ENCODE measurements around the gene WNT9A.
"Not testable (repeated sequence)": the region's sequence is repeated elsewhere in the genome, so short reads cannot be mapped to it uniquely, and the experiment has no call there.

Gene WNT9A

DNA sequence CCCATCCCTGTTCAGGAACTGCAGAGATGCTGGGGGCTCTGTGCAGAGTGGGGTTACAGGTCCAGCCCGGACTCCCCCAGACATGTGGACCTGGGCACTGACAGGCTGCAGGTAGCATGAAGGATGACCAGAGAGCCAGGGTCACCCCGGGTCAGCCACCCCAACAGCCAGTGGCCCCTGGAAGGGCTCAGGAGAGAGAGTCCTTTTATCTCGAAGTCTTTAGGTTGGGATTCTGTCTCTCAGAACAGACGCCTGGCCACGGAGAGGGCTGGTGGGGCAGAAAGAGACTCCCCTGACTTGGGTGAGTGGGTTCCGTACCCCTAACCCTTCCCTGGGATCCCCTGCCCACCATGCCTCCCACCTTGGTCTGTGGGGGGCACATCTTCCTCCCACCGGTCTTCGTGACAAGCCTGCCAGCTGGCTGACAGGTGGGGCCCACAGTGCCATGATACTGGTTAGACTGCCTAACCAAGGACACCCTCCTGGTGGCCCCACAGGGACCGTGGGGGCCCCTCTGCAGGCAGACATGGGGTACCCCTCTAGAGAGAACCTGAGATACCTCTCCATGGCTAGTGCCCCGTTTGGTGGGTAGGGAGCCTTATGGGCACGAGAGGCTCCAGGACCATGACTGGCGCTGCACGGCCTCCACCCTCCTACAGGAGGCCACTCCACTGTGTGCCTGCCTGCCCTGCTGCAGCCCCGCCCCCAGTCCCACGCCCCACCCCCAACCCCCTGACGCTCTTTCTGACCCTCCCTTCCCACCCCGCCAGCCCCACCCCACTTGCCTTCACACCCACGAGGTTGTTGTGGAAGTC is 24.2 kb downstream of the WNT9A start:
- DNase-seq: no peak

- no peak for DNase-seq
These were observed 25.0 kb downstream of the WNT9A start for GRCh38 chr1:227922501-227923352.

GRCh38 chr1:227921461-227922185 is 26.1 kb downstream of the WNT9A start:
- no peak for DNase-seq

- no peak for DNase-seq
These were observed 26.8 kb downstream of the WNT9A start for GRCh38 chr1:227920896-227921295.

GRCh38 chr1:227920426-227920825 is 27.3 kb downstream of the WNT9A start:
- DNase-seq: no peak

DNA sequence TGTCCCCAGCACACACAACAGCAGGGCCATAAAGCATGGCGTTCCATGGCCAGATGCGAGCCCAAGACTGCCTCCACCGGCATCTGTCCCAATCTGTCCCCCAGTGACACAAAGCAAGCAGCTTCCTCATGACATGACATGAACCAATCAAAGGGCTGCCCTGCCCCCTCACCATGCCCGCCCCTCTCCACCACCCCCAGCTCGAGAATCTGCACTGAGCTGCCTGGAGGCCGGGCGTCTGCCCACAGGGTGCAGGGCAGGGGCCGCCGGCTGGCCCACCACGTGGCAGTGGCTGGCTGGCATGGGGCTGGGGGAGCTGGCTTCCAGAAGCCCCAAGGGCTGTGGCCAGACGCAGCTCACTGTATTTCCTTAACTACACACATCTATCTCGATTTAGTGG is 27.8 kb downstream of the WNT9A start:
- DNase-seq: no peak

- DNase-seq: no peak
These were observed 29.0 kb downstream of the WNT9A start for GRCh38 chr1:227918736-227919135.

- no peak for DNase-seq
These were observed 29.5 kb downstream of the WNT9A start for GRCh38 chr1:227918083-227918700.

GRCh38 chr1:227917081-227917950 is 30.4 kb downstream of the WNT9A start:
- DNase-seq: no peak

DNA sequence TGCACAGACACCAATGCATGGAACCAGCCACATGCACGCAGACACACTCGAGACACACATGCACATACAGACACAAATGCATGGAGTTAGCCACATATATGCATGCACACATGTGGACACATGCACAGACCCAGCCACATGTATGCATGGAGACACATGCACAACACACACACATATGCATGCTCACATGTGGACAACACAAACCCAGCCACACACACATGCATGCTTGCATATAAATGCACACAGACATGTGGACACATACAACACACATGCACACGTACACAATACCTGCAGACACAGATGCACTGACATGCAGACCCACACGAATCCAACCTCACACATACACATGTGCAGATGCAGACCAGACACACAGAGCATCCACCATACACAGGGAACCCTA is 31.1 kb downstream of the WNT9A start:
- no peak for DNase-seq

DNA sequence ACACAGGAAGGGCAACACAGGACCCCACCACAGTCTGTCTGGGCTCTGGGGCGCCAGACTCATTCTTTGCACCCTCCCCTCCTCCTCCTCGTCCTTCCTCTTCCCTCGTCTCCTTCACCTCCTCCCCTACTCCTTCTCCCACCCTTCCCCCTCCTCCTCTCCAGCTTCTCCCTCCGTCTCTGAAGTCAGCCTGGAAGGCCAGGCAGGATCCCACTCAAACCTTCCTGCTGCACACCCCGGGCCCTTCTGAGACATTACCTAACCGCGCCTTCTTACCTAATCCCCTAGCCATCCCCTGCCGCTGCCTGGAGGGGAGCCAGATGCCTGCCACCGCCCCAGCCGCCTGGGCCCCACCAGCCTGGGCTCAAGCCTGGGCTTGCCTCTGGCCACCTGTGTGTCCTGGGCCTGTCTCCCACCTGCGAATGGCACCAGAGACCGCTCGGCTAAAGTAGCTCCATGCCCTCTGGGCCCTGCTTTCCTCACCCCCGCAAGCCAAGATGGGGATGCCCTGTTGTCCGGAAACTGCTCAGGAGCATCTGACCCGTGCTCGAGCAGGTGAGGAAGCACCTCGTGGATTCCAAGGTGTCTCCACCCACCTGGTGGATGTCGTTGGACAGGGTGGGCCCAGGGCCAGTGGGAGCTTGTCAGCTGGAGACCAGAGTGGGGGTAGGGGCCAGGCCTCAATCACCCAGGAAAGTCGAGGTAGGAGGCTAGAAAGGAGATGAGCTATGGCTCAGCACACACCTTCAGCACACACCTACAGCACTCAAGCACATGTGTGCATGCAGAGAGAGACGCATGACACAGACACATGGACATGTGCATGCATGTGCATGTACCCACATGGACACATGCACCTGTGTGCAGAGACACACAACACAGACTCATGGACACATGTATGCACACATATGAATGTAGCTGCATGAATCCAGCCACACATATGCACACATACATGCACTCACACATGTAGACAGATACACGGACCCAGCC is 31.9 kb downstream of the WNT9A start:
- no peak for DNase-seq

- no peak for DNase-seq
These were observed 32.8 kb downstream of the WNT9A start for GRCh38 chr1:227914801-227915563.

DNA sequence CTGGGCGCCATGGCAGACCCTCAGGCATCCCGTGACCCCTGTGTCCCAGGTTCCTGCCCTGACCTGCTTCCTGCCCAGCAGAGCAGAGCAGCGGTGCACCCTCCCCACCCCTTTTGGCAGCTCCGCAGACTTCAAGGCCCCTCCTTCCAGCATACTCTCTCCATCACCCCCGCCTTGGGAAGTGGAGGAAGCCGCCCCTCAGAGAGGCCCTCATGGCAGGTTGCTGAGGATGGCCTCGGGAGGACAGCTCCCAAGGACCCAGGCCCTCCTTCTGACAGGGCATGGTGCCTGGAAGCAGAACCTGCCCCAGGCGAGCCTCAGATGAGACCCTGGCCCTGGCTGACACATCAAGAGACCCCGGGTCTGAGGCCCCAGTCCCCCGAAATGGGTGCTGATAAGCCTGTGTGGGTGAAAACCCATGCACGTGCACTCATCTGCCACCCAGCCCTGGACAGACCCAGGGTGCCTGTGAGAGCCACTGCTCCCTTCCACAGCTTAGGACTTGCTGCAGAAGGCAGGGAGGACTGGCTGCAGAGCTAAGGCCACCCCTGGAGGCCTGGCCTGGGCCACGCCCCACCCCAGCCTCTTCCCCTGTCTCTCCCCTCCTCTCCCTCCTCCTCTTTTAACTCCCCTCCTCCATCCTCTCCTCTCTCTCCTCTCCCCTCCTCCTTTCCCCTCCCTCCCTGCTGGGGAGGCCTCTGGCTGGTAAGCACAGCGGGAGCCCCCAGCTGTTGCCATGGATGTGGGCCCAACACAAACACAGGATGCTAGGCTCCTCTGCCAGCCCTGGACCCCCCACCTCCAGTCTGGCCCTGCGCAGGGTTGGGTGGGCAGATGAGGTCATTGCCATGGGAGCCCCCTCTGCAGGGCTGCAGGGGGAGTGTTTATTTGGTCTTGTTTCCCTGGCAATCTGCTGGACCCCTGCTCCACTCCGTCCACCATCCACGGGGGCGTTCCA is 33.7 kb downstream of the WNT9A start:
- DNase-seq: no peak

DNA sequence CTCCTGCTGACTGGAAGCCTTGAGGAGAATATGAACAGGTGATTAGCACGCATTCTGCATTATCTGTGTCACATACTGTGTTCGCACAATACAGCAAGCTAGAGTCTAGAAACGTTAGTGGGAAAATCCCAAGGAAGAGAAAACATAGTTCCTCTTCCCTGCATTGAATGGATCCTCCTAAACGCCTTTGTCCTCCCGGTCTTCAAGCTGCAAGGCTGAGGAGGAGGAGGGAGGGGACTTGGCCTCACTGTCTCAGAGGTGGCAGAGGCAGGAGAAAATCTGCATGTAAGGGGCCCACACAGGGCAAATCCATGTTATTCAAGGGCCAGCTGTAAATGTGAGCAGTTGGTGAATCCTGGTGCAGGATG is 34.4 kb downstream of the WNT9A start:
- no peak for DNase-seq

DNA sequence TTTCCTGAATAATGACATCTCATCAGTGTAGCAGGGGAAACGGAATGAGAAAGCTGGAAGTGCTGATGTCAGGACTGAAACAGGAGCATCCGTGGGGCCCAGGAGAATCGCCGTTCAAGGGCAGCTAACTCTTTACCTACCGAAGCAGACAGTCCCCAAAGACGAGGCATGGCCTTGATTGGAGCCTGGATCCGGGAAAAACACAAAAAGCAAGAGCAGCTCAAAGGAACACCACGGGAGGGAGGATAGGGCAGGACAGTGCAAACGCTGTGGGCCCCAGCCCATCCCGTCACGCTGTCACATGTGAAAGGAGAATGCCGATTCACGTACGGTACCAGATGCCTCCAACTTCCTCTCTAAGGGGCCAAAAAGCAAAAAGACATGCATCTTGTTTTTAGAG is 34.9 kb downstream of the WNT9A start:
- DNase-seq: no peak

DNA sequence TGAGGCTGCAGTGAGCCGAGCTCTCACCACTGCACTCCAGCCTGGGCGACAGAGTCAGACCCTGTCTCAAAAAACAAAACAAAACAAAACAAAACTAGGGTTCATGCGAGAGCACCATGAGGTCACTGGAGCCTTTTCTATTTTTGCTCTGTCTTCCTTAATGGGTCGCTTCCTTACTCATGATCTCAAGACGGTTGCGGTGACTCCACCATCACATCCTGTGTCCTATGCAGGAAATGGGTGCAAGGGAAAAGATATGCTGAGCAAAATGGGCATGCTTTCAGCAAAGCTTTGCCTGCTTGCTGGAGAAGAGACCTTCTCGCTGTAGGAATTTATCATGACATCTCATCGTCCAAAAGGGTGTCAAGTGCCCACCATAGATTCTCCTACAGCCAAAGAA is 36.4 kb downstream of the WNT9A start:
- DNase-seq: no peak

DNA sequence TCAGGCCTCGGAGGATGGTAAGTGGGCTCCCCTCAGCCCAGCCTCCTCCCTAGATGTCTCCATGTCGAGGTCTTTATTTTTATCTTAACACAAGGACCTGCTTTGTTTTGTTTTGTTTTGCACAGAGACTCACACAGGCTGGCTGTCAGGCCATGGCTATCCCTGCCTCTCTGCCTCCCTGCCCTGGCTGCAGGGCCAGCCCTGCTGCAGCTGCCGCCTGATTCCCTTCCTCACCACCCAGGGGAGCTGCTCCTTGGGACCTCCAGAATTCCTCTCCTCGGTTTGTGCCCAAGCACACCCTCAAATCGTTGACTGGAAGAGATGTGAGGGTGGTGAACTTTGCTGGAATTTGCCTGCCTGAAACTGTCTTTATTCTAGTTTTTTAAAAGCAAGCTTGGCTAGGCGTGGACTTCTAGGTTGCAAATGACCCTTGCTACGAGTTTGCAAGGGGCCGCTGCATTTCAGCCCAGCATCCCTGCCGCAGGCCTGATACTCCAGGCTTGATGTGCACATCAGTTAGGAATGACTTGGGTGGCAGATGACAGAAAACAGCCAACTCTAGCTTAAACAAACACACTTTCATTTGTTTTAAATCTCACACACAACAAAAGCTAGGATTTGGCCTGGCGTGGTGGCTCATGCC is 37.1 kb downstream of the WNT9A start:
- no peak for DNase-seq

GRCh38 chr1:227909923-227910328 is 37.8 kb downstream of the WNT9A start:
- not testable (repeated sequence) for DNase-seq

Data from NCI-H187 treated with DMSO at 0.1 percent for 48 hours (cell line).